HG03521 (cell line): ENCODE data around the gene TACSTD2.
"Not testable (repeated sequence)": the region's sequence is repeated elsewhere in the genome, so short reads cannot be mapped to it uniquely, and the experiment has no call there.

Experiments used
- ATAC-seq: cut with Tn5 transposase; IDR thresholded peaks from one replicate; pipeline ENCODE4 v1.9.1; 2021; ENCODE audit warnings: mild to moderate bottlenecking, moderate library complexity; ENCODE audit not compliant: unreplicated experiment

The TACSTD2 gene, protein sequence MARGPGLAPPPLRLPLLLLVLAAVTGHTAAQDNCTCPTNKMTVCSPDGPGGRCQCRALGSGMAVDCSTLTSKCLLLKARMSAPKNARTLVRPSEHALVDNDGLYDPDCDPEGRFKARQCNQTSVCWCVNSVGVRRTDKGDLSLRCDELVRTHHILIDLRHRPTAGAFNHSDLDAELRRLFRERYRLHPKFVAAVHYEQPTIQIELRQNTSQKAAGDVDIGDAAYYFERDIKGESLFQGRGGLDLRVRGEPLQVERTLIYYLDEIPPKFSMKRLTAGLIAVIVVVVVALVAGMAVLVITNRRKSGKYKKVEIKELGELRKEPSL

GRCh38 chr1:58576727-58577653, at the start of gene TACSTD2:
Gene TACSTD2 (minus strand): TSS chr1:58577252. CDS start chr1:58577156, 96 bp downstream.
- no peak for ATAC-seq

- no peak for ATAC-seq
These were observed 49.2 kb upstream of the TACSTD2 start for GRCh38 chr1:58626293-58626692.

DNA sequence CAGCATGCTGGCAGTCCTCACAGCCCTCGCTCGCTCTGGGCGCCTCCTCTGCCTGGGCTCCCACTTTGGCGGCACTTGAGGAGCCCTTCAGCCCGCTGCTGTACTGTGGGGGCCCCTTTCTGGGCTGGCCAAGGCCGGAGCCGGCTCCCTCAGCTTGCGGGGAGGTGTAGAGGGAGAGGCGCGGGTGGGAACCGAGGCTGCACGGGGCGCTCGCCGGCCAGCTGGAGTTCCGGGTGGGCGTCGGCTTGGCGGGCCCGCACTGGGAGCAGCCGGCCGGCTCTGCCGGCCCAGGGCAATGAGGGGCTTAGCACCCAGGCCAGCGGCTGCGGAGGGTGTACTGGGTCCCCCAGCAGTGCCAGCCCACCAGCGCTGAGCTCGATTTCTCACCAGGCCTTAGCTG, 46.2 kb upstream of the TACSTD2 start:
- not testable (repeated sequence) for ATAC-seq

DNA sequence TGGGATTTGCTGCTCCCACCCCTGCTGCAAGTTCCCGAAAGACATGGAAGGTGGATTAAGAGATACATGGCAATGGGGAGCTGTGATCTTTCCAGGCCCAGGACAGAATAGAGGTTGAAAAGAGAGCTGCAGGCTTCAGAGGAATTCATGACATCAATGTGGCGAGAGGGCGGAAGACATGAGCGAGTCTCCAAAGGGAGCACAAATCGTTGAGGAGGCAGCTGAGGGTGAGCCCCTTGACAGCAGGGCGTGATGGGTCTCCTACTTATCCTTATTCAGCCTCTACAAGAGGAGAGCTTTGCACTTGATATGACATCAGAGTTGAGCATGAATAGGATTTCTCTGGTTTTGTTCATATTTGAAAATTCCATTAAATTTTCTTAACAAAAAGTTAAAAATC, 45.5 kb upstream of the TACSTD2 start:
- no peak for ATAC-seq

DNA sequence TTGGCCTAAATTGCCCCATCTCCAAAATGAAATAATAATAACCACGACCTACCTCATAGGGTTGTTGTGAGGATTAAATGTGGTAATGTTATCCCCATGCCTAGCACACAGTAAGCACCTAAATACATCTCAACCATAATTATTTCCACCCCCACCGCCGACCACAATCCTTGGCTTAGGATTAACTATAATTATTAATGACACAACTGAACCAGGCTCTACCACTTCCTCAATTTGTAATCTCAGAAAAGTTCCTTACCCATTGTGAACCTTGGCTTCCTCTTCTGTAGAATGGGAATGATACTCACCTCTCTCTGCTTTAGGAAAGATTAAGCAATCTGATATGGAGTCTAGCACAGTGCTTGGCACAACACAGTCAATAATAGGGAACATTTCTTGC, 44.3 kb upstream of the TACSTD2 start:
- no peak for ATAC-seq

- no peak for ATAC-seq
These were observed 43.9 kb upstream of the TACSTD2 start for GRCh38 chr1:58620926-58621325.

DNA sequence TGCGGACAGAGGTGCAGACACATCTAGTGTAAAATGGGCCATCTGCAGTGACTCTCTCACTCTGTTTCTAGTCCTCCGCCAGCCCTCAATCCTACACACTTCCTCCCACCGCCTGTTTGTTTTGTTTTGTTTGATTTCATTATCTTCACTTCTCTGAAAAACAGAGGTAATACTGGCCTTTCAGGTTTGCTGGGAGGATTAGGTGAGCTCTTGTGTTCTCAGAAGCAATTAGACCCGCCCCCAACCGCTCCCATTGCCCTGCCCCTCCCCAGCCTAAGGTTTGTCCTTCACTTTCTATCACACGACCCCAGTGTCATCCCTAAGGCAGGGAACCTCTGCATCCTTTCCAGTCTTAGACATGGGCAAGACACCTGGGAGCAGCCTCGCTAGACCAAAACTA, 43.2 kb upstream of the TACSTD2 start:
- no peak for ATAC-seq

DNA sequence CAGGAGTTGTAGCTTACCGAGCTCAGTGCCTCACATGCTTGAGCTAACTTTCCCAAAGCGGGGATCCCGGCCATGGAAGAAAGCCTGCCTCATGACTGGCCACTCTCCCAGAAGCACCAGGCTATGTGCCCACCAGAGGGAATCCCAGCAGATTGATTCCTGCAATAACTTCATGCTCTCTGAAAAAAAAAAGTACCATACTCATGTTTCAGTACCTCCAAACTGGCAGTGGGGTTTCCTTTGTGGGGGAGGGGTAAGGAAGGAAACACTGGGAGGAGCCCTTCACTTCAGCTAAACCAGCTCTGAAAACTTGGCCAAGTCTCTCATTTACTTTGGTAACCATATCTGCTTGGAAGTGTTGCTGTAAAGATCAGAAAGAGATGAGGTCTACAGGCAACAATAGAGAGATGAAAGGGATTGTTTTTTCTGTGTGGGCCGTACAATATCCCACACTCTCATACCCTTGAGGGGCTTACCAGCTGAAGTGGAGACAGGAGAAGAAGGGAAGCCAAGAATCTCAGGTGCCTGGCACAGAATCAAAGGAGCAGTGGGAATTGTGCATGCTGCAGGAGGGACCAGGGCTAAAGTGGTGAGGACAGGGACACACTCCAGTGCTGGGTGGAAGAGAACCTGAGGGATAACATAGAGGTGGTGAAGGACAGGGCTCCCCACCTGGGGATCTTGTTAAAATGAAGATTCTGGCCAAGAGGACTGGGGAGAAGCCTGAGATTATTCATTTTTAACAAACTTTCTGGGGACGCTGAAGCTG, 42.4 kb upstream of the TACSTD2 start:
- no peak for ATAC-seq

DNA sequence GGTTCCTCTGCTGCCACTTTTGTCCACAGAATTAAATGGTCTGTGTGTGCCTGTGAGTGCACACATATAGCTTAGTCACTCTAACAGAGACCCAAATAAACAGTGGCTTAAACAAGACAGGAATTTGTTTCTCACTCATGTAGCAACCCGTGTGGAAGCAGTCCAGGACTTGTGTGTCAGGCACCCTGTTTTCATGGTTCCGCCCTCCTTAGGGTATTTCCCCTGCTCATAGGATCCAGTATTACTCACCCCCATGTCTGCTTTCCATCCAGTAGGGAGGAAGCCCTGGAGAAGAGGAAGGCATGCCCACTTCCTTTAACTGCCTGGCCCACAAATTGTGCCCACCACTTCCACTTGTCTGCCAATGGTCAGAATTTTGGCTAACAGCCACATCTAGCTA, 41.3 kb upstream of the TACSTD2 start:
- no peak for ATAC-seq

- no peak for ATAC-seq
These were observed 34.9 kb upstream of the TACSTD2 start for GRCh38 chr1:58611861-58612385.

- no peak for ATAC-seq
These were observed 31.9 kb upstream of the TACSTD2 start for GRCh38 chr1:58608945-58609344.

DNA sequence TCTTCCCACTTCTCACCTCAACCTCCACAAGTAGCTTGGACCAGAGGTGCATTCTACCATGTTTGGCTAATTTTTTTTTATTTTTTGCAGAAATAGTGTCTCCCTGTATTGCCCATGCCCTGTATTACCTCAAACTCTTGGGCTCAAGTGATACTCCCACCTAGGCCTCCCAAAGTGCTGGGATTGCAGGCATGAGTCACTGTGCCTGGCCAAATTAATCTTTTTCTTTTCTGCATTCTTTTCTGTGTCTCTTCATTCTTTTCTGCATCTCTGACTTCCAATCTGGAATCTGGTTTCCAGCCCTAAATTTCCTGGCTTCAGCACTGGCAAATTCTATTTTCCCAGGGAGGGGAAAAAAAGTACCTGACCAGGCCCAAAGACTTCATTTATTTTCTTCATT, 31.2 kb upstream of the TACSTD2 start:
- no peak for ATAC-seq

DNA sequence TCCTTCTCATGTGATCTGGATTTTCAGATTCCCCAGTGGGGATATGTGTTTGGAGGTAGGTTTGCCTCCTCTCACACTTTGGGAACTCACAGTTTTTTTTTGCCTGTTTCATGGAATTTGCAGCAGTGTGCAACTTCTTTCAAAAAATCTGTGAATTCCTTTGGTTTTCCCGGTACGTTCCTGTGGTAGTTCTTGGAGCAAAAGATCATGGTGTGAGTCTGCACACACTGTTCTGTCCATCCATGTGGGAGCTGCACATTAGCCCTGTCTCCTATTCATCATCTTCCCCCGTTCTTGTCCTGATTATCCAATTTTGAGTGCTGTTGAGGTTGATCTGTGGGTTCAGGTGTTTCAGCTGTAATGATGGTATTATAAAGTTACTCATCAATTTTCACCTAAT, 30.3 kb upstream of the TACSTD2 start:
- ATAC-seq: no peak

- not testable (repeated sequence) for ATAC-seq
These were observed 24.9 kb upstream of the TACSTD2 start for GRCh38 chr1:58601921-58602320.

DNA sequence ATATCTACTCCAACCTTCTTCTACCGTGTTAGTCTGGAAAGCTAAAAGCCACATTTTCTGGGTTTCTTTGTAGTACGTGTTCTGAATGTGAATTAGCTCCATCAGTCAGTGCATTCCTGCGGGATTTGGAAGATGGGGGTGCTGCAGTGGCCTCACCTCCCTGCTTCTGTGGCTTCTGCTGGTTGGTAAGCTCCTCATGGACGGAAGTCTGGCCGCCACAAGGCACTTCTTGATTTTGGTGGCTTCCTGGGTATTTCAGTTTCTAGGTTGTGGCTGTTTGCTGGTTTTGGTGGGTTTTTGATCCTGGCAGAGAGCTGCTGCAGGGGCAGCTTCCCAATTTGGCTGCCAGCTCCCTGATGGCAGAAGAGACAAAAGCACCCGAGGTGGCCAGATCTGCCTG, 20.9 kb upstream of the TACSTD2 start:
- no peak for ATAC-seq

GRCh38 chr1:58597076-58597475, 20.0 kb upstream of the TACSTD2 start:
- ATAC-seq: no peak

GRCh38 chr1:58596631-58597052, 19.6 kb upstream of the TACSTD2 start:
- ATAC-seq: no peak

GRCh38 chr1:58594546-58594945, 17.5 kb upstream of the TACSTD2 start:
- ATAC-seq: no peak

DNA sequence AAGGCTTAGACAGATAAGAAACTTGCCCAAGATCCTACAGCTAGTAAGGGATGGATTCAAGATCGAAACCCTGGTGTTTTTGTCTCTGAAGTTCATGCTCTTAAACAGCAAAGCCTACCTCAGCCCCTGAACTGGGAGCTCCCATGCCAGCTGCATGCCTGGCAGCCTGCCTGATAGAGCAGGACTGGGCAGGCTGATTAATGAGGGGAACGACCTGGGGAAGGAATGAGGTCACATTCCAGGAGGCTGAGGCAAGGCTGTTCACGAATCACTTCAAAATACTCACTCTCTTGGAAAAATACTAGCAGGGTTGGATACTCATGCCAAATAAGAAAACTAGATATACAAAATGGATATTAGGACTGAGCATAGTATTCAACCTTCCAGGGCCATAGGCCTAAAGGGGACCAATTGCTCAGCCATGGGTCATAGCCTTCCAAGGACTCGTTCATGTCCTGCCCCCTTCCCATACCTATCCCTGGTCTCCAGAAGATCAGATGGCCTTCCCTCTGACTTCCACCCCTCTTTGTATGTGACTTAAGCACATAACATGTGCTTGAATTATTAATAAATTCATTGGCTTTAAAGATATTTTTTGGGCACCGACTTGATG, 15.6 kb upstream of the TACSTD2 start:
- ATAC-seq: no peak

DNA sequence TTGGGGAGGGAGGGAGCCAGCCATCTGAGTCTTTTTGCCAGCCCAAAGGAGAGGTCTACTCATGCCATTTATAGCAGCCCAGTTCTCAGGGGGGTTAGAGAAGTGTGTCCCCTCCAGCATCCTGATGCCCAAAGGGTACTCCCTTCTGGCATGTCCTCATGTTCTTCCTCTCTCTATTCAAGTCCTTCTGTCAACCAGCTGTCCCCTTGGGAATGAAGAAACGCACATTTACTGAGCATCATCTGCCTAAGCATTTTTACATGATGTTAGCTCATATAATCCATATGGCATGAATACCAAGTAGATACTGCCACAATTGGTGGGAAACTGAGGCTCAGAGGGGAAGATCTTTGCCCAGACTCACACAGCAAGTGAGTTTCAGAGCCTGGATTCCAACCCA, 14.8 kb upstream of the TACSTD2 start:
- ATAC-seq: no peak

GRCh38 chr1:58590019-58590418, 13.0 kb upstream of the TACSTD2 start:
- ATAC-seq: no peak
